Activated CD4-positive, alpha-beta T cell treated with anti-CD3 and anti-CD28 coated beads, Interleukin-2, Interleukin-4, amounts not matched to agents 100 ng/mL and 50 ng/mL, durations not matched to agents 16 hours and 8 hours (primary cell): Measurements from ENCODE around the gene SLC7A6.
A peak's percentile ranks its signal among the peaks of the same experiment; 100 is the strongest.

Experiments
- DNase-seq: peaks from one replicate; pipeline ENCODE4 v3.0.0-alpha.2; 2020; ENCODE audit warnings: low spot score

SLC7A6 gene

DNA sequence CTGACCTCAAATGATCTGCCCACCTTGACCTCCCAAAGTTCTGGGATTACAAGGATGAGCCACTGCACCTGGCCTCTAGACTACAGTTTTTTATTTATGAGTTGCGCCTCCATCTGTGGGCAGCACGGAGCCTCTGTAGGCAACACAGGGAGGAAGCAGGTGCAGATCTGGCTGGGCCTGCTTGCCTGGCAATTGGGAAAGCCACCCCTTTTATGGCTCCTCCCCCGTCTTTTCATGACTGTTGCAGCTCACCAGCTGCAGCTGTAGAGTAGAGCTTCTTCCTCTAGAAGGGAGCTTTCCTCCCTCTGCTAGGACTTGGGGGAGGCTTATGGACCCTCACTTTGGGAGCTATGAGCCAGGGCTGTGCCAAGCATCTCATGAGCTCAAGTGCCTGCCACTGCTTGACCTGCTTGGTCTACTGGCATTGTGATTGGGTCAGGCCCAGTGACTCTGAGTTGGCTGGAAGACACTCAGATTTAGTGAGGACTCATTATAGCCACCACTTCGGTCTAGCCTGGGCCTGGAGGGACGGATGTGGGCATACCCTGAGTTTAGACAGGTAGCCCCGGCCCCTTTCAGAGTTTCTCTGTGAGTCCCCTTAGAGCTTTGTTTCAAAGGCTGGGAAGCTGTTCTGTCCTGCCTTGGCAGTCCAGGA, 6.9 kb upstream of the SLC7A6 start:
- no peak for DNase-seq

DNA sequence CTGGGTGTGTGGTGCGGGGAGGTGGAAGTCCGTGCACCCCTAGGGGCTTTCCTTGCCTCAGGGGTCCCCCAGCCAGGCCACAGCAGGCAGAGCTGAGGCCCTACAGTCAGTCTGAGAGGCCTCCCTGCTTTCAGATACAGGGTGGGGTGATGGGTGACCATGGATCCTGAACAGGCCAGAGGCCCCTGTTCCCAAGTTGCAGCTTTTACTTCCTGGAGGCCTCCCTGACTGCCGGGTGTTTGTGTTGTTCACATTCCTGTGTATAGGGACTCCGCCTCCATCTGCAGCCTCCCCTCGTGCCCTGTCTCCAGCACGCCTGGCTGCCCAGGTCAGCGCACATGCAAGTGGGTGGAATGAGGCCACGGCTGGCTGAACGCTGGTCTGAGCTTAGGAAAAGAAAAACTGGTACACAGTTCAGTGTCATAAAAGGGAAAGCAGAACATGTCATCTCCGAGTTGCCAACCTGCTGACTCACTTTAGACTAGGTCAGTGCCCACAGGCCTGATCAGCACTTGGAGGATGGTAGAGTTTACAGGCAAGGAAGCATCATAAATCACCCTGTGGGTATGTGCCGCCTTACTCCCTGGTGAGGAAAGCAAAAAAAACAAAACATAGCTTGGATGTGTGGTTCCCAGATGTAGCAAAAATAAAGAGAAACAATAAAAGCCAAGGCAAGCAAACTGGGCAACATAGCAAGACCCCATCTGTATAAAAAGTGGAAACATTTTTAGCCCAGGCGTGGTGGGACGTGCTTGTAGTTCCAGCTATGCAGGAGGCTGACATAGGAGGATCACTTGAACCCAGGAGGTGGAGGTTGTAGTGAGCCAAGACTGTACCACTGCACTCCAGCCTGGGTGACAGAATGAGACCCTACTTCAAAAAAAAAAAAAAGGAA, 6.2 kb upstream of the SLC7A6 start:
- no peak for DNase-seq

DNA sequence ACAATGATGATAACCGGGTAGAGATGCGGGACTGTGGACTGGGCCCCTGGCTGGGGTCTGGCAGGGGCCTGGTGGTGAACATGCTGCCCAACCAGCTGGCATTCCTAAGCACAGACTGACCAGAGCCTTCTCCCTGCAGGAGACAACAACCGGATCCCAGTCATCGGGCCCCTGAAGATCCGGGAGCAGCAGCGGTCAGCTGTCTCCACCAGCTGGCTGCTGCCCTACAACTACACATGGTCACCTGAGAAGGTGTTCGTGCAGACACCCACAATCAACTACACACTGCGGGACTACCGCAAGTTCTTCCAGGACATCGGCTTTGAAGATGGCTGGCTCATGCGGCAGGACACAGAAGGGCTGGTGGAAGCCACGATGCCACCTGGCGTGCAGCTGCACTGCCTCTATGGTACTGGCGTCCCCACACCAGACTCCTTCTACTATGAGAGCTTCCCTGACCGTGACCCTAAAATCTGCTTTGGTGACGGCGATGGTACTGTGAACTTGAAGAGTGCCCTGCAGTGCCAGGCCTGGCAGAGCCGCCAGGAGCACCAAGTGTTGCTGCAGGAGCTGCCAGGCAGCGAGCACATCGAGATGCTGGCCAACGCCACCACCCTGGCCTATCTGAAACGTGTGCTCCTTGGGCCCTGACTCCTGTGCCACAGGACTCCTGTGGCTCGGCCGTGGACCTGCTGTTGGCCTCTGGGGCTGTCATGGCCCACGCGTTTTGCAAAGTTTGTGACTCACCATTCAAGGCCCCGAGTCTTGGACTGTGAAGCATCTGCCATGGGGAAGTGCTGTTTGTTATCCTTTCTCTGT, 5.1 kb upstream of the SLC7A6 start:
- DNase-seq, result no peak

DNA sequence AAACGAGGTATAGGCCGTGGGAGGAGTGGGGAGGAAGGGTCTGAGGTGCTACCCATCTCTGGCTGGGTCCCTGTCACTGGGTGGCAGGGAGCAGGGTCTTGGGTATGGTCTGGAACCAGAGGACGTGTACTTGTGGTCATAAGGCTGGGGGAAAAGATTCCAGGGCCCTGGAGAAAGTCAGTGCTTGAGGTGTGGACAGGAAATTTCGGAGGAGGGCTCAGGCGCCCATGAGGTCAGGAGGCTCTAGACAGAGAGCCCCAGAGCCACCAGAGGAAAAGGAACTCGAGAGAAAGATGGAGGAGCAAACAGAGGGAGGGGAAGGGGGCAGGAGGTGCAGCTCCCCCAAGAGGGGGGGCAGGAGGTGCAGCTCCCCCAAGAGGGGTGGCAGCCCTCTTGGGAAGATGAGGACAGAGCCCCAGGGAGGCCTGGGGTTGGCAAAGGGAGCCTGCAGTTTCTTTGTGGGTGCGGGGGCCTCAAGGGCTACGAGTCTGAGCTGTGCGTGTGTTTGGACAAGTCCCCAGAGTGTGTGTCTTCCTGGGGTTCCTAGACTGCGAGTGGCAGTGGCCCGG, 683 bp upstream of the SLC7A6 start:
- DNase-seq, result no peak

DNA sequence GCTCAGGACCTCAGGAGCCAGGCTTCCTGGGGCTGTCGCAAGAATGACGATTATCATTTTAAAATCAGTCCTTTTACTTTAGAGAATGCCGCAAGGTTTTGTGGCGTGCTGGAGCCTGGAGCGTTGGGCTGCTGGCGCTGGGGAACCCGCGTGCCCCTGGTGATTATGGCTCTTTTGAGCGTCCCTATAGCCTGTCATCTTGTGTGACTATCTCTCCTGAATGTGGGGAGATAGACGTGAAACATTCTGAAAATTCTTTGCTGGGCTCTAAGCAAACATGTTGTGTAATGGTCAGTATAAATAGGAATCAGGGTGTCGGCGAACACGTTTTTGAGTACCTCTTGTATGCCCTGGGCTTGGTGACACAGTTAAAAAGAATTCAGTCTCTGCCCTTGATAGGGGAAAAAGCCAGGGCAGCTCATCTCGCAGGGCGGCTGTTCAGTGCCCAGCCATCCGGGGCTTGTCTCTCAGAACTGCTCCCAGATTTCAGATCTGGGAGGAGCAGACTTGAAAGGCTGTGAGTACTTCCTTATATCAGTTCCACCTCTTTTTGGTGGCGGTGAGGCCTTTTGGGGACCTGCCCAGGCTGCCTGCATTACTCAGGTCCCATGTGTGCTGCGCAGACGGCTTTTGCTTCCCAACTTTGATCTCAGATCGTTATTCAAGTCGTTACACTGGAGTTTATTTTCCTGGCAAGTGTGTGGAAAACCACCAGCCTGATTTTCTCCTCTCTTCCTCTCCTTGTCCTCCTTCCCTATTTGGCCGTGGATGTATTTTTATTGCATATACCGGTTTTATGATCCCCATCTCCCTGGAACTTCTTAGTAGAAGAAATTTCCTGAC, 973 bp downstream of the SLC7A6 start:
- DNase-seq, result peak; percentile 50

DNA sequence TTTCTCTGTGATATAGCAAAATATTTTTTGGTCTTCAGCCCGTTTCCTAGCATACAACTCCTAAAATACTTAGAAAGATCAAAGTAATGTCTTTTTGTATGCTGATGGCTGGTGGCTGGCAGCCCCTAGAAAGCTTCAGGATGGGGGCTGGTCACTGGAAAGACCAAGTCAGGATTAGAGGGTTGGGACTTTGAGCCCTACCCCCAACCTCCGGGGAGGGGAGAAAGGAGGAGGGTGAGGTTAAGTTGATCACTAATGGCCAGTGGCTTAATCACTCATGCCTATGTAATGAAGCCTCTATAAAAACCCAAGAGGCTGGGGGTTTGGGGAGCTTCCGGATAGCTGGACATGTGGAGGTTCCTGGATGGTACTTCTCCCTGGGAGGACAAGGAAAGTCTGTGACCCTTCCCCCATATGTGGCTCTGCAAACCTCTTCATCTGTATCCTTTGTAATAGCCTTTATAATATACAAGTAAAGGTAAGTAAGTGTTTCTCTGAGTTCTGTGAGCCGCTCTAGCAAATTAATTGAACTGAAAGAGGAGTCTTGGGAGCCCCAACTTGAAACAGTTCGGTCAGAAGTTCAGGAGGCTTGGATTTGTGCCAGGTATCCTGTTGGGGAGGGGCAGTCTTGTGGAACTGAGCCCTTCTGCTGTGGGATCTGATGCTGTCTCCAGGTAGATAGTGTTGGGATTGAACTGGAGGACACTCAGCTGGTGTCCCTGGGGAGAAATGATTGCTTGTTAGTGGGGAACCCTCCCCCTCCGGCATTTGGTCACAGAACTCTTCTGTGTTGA, 3.5 kb downstream of the SLC7A6 start:
- no peak for DNase-seq

DNA sequence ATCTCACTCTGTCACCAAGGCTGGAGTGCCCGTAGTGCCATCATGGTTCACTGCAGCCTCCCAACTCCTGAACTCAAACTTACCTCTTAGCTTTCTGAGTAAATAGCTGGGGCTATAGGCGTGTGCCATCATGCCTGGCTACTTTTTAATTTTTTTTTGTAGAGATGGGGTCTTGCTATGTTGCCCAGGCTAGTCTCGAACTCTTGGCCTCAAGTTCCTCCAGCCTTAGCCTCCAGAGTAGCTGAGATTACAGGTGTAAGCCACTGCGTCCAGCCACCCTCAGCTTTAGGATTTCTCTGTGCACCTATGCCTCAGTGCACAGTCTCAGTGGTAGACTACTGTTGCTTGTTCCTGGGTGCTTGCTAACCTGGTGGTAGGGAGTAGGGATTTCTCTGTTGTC, 5.5 kb downstream of the SLC7A6 start:
- DNase-seq, result no peak

DNA sequence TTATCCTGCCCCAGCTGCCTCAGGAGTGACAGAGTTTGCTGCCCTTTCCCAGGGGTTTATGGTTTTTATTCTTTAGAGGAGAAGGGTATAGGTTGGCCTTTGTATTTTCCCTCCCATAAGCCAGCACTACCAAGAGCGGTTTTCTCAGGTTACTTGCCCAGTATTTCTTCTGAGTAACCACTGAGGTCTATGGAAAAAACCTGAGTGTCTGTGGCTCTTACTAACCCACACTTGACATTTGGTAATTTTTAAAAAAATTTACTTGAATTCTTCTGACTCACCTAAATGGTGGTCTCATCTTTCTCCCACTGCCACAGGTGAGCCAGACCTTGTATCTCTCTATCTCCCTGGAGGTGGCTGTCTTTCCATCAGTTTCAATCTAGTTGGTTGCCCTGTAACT, 6.0 kb downstream of the SLC7A6 start:
- no peak for DNase-seq

DNA sequence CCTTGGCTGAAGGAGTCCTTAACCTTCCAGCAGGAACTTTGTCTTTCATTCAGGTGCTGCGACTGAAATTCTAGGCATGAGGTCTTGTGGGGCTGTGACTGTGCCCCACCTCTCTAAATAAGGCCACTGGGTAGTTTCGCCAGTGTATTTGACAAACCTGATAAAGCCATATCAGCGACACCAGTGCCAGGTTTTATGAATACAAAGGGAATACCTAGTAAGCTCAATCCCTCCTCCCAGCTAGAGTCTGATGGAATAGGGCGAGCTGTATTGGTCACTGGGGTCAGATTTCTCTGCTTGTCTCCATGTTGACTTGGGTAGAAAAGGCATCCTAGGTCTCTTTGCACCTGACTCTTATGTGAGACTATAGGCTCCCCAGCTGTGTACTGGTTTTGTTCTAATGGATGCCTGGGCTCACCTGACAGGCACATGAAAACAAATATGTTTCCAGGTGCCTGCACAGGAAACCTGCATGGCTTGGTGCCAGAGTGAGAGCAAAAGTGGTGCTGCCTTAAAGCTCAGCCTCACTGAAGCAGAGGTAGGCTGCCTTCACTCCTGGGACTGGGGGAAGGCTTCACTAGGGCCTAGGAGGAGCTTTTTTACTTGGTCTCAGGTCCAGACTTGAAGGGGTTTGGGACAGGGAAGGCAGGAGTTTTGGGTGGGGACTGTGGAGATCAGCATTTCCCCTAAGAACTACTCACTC, 8.3 kb downstream of the SLC7A6 start:
- DNase-seq, result no peak

DNA sequence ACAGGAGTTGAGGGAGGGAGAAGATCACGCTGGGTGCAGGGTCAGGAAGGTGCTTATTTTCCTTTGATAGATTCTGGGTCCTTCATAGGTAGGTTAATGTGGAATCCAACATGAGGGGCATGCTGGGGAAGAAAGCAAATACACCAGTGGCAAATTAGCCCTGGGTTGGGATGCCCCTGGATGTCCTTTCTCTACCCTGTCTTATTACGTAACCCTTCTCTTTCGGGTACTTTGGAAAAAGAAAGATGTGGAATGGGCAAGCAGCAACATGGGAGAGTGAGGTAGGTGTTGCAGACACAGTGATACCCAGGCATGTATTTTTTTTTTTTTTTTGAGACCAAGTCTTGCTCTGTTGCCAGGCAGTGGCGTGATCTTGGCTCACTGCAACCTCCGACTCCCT, 9.1 kb downstream of the SLC7A6 start:
- DNase-seq, result no peak

DNA sequence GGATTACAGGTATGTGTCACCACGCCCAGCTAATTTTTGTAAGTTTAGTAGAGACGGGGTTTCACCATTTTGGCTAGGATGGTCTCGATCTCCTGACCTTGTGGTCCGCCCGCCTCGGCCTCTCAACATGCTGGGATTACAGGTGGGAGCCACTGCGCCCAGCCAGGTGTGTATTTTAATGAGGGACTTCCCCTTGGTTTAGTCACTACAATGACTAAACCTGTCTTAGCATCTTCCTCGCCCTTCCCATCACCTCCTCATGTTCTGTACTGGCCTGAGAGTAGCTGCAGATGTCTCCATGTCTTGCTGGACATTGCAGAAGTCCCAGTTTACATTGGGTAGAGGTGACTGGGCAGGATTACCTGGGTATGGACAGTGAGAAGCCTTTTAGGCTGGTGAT, 9.6 kb downstream of the SLC7A6 start:
- no peak for DNase-seq

DNA sequence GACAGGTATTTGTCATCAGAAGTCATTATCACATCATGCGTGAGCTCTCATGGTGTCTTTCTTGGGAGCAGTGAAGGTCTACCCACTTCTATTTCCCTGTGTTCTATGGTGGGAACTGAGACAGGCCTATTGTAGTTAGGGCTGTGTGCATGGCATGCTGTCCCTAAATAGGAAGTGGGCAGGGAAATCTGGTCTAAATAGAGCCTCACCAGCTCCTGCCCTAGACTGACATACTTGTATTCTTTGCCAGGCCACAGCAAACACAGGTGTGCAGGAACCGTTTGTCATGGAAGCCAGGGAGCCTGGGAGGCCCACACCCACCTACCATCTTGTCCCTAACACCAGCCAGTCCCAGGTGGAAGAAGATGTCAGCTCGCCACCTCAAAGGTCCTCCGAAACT, 10.1 kb downstream of the SLC7A6 start:
- DNase-seq, result no peak

DNA sequence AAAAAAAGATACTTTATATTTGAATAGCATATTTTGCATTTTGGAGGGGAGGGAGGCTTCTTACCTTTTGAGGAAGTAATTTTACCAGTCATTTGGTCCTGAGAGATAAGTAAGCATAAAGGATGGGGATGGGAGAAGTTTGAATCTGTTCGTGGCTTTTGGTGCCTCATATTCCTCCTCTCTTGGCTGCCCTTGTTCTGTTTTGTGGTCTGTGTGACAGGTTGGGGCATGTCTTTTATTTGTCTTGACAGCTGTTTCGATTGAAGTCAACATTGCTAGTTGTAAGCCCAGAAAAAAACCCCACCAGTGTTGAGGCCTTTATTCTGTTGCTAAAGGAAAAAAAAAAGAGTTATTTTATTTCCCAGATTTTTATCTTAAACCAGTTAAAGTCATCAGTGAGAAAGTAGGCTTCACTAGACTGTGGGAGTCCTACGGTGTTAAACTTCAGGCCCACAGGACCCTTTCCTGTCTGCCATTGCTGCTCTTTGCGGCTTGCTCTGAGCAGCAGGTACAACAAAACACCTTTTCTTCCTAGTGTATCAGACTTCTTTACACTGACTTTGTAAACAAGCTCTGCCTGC, 11.4 kb downstream of the SLC7A6 start:
- peak; percentile 67 for DNase-seq

DNA sequence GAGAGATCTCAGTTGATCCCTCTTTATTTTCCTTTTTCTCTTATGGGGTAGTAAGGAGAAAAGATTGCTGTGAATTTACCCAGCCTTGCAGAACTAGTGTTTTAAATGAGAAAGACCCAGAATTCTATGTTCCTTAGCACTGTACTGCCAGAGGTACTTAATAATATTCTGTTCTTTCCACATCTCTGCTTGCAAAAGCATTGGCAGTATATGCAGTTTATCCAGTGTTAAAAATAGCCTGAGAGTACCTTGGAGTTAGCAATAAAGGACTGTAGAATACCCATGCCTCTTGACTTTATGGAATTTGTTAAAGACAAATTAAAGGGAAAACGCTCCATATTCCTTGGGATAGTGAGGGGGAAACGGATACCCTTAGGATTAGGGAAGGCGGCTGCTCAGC, 11.9 kb downstream of the SLC7A6 start:
- DNase-seq, result no peak

DNA sequence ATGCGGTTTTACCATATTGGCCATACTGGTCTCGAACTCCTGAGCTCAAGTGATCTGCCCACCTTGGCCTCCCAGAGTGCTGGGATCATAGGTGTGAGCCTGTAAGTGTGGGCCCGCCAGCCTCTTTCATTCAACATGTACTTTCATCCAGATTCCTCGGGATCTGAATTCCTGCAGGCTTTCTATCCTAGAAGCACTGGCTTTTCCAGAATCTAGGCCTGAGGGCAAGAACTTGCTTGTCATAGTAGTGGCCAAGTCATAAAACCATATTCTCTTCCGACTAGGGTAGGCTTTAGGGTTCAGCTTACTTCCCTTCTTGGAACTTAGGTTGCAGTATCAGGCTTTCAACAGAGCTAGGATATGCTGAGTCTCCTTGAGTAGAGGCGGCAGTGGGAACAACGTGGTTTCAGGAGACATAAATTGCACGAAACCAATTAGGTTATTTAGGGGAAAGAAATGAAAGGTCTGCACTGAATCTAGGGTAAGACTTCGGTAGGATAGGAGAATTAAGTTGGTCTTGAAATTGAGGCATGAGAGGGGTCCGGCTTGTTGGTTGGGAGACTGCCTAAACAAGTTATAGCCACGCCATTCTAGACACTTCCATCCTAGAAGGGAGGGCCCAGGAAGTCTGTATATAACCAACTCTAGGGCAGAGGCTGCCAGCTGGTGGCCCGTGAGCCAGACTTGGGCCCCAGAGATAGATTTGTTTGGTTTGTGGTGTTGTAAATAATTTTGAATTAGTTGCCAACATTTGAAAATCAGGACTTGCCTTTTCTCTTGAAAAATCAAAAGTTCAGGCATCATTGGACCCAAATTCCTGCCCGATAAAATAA, 15.6 kb downstream of the SLC7A6 start:
- DNase-seq, result no peak

DNA sequence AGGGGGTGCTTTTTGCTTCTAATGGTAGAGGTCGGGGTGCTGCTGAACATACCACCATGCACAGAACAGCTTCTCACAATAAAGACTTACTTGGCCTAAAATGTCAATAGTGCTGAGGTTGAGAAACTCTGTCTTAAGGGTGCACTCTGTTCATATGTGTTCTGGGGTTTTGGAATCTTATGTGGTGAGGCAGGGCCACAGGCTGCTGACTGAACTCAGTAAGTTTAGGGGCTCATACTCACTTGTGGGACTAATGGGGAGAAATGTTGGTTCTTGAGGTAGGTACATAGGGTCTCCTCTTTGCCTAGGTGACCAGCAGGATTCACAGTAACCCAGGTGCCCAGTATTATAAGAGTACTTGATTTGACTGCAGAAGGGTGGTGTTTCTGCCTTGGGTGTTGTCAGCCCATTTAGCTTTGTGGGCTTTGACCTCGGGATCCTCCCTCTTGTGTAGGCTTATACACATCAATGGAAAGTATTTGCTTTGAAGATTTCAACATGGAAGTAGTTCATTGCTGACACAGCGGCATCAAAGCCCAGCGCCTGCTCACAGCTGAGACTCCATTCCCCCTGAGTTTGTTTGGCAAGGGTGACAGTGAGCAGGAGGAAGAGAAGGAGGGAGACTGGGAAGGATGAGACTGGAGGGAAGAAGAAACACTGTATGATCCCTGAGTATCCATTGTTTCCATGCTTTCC, 17.2 kb downstream of the SLC7A6 start:
- no peak for DNase-seq

DNA sequence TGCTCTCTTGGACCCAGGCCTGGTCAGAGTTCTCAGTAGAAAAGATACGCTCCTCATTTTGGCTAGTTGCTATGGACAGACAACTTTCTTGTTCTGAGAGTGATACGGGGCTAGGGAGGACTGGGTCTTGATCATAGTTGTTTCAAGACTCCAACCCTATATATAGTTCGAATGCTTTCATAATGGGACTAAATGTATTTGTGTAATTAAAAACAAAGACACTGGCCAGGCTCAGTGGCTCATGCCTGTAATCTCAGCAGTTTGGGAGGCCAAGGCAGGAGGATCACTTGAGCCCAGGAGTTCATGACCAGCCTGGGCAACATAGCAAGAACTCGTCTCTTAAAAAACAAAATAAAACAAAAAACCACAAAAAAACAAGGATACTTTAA, 17.7 kb downstream of the SLC7A6 start:
- DNase-seq, result no peak

DNA sequence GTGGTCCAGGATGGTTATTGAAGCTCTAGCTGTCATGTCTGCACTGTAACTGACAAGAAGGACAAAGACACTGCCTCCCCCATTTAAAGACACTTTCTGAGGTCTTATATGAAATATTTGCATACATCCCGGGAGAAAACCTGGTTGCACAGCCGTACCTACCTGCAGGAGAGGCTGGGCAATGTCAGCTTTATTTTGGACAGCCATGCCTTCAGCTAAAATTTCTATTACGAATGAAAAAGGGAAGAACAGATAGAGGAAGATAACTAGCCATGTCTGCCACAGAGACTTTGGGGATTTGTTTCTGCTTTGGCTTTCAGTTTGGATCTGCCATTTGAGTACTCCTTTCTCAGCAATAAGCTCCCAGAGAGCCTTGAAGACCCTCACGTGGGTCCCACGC, 19.0 kb downstream of the SLC7A6 start:
- no peak for DNase-seq
